ENCODE measurements around the gene C16orf86.
A peak's percentile ranks its signal among the peaks of the same experiment; 100 is the strongest.

C16orf86 gene

DNA sequence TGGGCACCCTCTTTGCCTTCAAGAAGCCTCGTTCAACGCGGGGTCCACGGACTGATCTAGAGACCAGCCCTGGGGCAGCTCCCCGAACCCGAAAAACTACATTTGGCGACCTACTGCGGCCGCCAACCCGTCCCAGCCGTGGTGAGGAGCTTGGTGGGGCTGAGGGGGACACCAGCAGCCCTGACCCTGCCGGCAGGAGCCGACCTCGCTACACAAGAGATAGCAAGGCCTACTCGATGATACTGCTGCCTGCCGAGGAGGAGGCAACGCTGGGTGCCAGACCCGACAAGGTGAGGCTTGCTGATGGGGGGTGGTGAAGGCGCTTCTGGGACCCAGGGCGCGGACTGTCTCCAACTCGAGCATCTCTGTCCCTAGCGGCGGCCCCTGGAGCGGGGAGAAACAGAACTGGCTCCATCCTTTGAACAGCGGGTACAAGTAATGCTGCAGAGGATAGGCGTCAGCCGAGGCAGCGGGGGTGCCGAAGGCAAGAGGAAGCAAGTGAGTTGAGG lies 12.2 kb upstream of the C16orf86 start:
- FAIRE-seq = no peak

DNA sequence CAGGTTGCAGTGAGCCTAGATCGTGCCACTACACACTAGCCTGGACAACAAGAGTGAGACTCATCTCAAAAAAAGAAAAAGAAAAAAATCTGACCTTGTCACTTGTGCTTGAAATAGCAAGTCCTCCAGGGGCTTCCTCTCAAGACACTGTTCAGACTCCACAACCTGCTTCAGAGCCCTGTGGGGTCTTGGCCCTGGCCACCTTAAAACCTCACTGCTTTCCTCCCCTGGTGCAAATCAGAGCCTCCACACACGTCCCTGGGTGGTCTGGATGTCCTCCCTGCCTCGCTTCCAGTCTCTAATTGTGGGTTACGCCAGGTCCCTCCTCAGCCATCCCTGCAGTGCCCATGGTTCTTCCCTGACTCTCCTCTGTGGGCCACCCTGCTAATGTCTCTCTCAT lies 11.3 kb upstream of the C16orf86 start:
- no peak for FAIRE-seq

DNA sequence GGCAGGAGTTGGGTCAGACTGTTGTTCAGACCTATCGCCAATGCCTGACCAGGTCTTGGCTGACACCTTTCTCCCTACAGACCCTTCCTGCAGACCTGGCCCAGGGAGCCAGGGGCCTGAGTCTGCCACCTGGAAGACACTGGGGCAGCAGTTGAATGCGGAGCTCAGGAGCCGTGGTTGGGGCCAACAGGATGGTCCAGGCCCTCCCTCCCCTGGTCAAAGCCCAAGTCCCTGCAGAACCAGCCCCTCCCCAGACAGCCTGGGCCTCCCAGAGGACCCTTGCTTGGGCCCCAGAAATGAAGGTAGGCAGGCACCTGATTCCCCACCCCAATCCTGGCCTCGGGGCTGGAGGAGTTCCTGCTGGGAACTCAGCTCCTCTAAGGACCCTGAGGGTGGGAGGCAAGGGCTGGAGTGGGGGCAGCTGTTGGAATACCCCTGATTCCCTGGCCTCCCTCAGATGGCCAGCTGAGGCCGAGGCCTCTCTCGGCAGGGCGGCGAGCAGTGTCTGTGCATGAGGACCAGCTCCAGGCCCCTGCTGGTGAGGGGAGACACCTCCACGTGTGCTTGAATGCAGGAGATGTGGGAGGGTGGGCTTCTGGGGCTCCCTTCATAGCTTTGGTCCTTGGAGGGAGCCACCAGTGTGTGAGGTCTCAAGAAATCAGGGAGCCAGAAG lies 10.1 kb upstream of the C16orf86 start:
- FAIRE-seq = no peak

DNA sequence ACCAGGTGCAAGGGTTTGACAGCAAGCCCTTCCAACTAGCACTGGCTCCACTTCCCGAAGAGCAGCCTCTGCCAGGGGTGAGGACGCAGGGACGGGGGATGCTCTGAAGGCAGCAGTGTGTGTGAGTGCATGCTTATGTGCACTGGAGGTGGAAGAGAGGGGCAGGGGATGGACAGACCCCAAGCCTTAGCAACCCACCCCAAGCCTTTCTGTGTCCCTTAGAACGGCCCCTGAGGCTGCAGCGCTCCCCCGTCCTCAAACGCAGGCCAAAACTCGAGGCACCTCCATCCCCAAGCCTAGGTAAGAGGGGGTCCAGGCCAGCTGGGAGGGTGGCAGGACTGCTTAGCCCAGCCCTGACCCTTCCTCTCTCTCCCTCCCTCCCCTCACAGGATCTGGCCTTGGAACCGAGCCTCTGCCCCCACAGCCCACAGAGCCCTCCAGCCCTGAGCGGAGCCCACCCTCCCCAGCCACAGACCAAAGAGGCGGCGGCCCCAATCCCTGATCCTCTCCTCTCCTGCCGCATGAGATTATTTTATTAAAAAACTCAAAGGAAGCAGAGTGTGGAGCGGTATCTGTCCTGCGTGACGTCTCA lies 9.5 kb upstream of the C16orf86 start:
- no peak for FAIRE-seq

DNA sequence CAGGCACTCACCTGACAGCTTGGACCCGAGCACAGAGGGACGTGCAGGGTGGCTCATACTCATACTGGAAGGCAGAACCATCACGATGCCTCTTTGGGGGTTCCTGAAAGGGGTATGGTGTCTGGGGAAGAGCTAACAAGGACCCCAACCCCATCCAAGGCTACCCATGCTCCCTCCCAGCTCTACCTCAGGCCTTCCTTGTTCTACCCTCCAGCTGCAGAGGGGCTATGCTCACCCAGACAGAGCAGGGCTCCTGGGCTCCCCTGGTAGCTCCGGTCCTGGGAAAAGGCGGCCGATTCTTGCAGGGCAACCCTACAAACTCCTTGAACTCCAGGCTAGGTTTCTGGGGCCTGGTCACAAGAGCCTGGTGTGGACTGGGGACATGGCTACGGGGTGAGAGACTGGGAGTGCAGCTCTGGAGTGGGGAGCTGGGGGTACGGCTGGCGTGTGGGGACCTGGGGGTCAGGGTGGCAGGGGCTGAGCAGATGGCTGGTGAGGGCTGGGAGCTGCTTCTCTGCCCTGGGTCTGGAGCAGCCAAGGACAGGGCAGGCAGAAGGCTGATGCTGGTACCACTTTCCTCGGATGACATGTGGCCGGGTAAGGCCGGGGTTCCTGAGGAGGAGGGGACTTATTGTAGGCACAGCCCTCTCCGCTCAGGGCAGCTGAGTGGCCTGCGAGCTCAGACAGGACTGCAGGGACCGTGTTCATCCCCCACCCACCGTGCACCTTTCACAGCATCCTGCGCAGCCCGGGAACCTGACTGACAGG lies 8.7 kb upstream of the C16orf86 start:
- FAIRE-seq = no peak

DNA sequence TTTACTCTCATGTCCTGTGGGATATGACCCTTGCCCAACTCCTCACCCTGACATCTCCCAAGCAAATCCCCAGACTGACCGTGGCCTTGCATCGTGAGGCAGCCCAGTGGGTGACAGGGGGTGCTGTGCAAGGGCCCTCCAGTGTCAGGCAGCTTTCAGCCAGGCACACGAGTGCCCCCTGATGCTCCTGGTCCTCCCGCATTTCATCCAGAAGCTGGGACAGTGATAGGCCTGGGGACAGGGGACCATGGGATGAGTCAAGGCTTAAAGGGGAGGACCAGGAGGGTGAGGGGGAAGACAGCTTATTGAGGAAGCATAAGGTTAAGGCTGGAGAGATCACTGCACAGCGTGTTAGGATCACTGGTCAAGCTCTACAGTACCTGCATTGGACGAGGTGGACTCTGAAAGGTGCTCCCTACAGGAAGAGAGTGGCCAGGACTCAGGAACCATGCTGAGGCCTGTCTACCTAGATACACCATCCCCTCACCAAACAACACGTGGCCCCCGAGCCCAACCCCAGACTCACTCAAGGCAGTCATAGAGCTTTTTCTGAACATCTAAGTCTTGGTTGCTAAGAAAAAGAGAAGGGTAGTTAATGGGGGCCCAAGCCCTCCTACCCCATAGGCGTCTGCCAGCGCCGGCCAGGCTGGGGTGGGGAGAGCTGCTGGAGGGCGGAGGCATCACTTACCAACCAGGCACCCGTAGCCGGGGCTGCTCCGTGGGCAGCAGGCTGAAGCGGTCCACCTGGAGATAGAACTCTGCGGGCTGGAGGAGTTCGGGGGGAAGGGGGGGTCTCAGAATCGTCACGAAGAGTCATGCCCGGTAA lies 7.6 kb upstream of the C16orf86 start:
- FAIRE-seq = no peak

DNA sequence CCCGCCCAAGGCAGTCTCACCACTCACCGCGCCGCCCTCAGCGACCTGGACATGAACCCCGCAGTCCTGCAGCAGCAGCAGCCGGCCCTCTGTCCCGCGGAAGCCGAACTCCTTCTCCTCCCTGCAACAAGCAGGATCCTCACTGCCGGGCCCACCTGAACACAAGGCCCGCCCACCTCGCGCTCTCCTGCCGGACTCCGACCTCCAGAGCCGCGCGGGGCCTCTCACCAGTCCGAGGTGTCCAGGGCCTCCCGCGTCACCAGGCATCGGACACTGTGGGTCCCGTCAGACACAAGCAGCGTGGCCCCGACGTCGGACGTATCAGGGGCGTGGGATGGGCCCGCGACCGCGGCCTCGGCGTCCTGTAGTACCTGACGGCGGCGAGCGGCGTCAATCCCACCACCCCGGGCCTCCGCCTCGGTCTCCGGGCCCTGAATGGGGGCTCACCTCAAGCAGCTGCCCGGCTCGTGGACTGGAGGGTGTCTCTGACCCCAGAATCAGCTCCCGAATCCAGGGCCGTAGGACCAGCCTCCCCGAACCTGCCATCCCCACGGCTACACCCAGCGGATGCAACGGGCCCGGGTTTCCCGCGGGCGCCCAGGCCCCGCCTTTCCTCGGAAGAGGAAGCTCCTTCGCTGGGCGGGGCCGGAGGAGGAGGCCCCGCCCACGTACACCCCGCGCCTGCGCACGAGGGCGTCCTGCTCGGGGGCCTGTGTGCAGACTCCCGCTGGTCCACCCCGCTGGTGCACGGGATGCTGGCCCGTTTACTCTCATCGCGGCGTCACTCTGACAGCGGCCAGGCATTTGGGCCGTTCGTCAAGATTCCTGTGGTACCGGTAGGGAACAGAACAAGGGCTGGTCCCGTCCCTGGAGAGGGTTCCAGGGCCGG lies 6.7 kb upstream of the C16orf86 start, which contains the start of gene ACD:
ACD (minus strand) TSS at position 586 of the 889 bp plus-strand sequence; CDS start at position 546, 40 bp downstream.
- FAIRE-seq = no peak

DNA sequence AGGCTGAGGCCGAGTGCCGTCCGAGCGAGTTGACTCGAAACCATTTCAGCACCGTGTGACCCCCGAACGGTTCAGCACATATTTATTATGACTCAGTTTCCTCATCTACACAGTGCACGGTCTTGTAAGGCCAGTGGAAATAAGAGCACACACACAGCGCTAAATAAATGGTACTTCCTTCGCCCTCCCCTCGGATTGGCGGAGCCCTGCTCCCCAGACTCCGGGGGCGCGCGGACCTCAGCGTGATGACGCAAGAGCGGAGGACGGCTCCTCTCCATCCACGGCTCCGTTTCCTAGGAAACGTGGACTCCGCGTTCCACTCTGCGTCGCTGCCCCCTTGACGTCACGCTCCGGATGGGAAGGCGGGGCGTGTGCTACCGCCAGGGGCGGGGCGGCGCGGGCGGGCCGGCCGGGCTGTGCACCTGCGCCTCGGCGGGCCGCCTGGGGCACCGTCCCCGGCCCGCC lies 6.0 kb upstream of the C16orf86 start, which contains the start of gene PARD6A:
PARD6A (plus strand) TSS at position 397 of the 465 bp plus-strand sequence. CDS start 79 bp downstream, outside the sequence.
- peak; percentile 86 for FAIRE-seq

DNA sequence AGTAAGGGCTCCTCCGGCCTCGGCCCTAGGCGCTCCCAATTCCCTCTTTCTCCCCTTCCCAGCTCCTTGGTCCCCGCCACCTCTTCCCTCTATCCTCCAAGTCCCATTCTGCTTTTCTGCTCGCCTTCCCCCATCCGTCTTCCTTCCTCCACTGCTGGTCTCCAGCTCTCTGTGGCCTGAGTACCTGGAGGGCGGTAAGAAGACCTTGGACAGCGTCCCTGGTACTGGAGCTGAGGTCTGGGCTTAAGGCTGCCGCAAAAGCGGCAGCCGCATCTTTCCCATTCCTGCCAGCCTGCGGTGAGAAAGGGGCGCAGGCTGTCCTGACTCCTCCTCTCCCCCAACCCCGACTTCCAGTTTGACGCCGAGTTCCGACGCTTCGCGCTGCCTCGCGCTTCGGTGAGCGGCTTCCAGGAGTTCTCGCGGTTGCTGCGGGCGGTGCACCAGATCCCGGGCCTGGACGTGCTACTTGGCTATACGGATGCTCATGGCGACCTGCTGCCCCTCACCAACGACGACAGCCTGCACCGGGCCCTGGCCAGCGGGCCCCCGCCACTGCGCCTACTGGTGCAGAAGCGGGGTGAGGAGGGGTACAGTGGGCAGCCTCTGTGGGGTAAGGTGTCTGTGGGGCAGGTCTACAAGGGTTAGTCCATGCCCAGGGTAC lies 5.4 kb upstream of the C16orf86 start:
- FAIRE-seq = no peak

DNA sequence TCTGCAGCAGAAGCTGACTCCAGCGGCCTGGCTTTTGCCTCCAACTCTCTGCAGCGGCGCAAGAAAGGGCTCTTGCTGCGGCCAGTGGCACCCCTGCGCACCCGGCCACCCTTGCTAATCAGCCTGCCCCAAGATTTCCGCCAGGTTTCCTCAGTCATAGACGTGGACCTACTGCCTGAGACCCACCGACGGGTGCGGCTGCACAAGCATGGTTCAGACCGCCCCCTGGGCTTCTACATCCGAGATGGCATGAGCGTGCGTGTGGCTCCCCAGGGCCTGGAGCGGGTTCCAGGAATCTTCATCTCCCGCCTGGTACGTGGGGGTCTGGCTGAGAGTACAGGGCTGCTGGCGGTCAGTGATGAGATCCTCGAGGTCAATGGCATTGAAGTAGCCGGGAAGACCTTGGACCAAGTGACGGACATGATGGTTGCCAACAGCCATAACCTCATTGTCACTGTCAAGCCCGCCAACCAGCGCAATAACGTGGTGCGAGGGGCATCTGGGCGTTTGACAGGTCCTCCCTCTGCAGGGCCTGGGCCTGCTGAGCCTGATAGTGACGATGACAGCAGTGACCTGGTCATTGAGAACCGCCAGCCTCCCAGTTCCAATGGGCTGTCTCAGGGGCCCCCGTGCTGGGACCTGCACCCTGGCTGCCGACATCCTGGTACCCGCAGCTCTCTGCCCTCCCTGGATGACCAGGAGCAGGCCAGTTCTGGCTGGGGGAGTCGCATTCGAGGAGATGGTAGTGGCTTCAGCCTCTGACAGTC lies 4.5 kb upstream of the C16orf86 start:
- no peak for FAIRE-seq

DNA sequence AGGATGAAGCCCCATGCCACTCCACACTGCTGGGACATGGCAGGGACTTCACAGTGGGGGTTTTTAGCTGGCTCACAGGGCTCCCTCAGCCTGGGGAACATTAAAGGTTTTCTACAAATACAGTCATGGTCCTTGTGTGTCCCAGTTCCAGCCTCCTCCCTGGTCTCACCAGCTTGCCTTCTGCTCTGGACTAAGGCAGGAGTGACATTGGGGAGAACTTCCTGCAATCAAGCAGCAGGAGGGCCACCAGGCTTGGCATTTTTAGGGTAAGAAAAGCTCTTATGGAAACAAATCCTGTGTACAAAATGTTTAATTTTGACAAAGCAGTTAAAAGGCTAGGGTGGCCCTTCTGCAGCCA lies 4.0 kb upstream of the C16orf86 start:
- no peak for FAIRE-seq

DNA sequence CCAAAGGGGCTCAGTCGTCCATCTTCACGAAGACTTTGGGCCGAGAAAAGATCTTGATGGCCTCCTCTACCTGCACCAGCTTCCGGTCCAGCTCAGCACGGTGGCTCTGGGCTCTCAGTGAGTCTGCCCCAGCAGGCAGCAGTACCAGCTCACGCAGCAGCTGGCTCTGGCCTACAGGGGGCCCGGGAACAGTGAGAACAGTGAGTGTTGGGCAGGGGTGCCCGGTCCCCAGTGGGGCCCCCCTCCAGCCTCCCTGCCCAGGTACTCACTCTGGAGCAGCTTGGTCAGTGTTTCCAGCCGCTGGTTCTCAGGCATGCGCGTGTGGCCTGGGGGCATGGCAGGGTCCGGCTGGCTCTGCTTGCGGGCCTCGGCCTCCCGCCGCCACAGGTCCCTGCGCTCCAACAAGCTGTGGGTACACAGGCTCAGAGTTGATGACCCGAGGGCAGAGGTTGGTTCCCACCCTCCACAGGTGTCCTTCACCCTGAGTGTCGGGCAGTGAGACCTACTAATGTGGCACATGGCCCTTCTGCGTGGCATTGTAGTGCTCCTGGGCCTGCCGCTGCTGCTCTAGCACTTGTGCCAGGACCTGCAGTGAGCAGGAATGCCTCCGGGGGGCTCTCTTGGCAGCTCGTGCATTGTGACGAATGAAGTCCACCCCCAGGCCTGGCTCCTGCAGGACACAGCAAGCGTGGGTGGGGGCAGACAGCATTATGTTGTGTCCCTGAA lies 3.3 kb upstream of the C16orf86 start:
- FAIRE-seq = no peak

DNA sequence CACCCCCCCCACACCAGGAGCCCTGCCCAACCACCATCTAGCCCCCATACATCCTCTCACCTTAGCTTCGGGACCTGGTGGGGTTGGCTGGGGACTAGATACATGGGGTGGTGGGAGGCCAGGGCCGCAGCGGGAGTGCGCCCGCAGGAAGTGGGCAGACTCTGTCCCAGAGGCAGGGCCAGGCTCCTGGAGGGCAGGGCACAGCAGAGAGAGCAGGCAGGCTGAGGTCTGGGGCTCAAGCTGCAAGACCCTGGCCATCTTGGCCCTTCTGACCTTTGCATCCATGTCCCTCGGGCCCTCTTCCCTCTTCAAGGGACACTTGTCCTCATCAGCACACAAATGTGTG lies 2.8 kb upstream of the C16orf86 start:
- FAIRE-seq = no peak

DNA sequence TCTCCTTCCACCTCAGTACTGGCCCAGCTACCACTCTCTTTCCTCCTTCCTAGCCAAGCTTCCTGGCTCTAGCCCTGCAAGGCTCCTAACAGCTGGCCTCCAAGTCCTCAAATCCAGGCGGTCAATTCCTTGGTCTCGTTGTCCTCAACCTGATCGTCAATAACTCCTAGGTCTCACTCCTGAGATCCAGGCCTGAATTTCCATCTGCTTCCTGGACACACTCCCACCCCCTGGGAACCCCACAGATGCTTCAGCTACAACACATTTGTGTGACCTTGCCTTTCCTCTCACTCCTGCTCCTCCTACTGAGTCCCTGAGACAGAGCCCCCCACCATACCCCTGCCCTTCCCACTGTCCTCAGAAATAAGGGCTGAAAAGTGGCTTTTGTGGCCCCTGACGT lies 2.4 kb upstream of the C16orf86 start:
- no peak for FAIRE-seq

DNA sequence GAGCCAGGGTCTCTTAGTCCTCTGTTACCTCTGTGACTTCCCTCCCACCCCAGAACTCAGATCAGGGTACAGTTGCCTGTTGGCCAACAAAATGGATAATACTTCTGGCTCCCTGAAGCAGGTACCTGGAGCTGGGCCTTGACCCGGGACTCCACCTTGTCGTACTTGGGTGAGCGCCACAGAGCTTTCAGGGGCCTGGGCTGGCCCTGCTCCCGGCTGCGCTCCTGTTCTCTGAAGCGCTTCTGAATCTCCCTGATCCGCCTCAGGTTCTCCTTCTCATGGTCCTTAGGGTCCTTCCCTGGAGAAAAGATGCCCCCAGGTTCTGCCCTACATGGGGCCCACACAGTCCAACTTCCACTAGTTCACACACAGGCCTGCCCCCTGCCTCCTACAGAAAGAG lies 1.7 kb upstream of the C16orf86 start:
- FAIRE-seq = no peak

DNA sequence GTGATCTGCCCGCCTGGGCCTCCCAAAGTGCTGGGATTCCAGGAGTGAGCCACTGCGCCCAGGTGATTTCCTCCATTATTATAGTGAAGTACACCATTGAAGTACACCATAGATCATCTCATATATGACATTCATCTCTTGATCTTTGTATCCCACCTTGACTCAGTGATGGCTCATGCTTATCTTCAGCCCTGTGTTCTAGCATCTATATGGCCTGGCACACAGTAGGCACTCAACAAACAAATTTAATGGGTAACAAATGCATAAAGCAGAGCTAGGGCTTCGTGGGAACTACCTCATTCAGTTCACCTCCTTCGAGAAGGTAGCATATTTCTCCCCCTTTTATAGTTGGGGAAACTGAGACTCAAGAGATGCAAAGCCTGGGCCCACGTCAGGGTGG lies 1.0 kb upstream of the C16orf86 start:
- FAIRE-seq = no peak

DNA sequence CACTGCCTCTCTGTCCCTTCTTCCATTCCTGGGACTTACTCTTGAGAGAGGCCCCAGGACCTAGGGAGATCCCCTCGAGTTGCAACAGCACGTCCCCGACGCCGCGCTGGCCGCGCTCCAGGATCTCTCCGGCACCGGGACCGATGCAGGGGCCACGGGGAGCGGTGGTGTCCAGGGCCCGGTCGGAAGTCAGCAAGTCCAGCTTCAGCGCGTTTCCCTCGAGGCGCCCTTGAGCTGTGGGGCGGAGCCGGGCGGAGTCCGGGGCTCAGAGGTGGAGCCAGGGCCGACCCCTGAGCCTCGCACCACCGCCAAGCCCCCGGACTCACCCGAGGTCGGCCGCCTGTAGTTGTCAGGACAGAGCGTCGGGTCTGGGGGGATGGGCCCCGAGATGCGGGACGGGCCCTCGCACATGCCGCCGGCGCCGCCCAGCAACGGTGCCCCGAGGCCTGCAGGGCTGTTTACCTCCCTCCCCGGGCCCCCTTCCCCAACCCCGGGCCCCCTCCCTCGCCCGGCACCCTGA lies 522 bp upstream of the C16orf86 start:
- no peak for FAIRE-seq

DNA sequence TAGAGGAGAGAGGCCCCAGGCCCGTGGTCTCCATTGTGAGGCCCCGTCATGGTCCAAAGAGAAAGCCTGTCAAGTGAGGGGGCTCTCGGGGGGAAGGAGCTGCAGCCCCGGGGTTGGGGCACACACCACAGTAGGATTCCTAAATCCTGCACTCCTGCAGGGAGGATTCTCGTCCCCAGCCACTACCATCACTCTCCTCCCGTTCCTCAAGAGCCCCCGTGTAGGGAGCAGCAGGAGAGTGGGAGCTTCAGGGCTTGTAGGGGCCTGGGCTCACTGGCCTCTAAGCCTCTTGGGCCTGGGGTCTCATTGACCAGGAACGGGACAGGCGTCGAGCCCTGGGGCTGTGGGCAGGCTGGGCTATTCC lies 821 bp downstream of the C16orf86 start:
- no peak for FAIRE-seq

DNA sequence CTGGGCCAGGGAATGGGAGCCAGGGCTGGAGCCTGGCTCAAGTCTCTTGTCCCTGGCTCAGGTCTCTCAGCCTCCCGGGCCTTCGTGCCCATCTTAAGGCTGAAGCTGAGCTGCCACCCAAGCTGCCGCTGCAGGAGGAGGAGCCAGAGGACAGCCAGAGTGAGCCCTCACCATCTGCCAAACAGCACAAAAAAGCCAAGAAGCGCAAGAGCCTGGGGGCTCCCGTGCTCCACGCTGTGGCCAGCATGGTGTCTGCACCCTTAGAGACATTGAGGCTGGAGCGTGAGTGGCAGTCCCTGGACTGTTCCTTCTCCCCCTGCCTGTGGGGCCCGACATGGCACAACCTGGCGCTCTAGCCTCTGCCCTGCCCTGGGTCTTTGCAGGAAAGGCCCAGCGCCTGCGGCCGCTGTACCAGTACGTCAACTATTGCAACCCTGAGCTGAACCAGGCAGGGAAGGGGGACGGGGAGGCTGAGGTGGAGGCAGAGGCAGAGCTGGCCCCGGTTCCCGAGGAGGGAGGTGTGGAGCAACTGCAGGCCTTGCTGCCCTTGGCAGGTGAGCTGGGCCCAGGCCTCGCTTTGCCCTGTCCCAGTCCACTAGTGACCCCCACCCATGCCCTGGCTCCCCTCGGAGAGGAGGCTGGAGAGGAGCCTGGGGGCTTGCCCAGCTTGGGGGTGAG lies 1.3 kb downstream of the C16orf86 start:
- FAIRE-seq = no peak
